Tibial nerve (tissue), 4 donors: ENCODE results near the gene OCA2.

Source experiments
- CTCF ChIP-seq, 5 experiments: fragments of 200-600 bp in 3 of 5; fragments of 450-650 bp in 2 of 5; sonication (generic) in 3 of 5; IDR thresholded peaks; one replicate each; pipeline ENCODE4 v1.5.1; 2016 to 2019; ENCODE audit warnings: antibody characterized with exemption in 5 of 5, mild to moderate bottlenecking in 3 of 5, moderate library complexity in 2 of 5
- EP300 ChIP-seq, 2 donors: sonication (generic); formaldehyde crosslinking; IDR thresholded peaks; one replicate each; pipeline ENCODE4 v1.6.1; 2017; ENCODE audit warnings: antibody characterized with exemption in 2 of 2, mild to moderate bottlenecking in 1 of 2

- no peak for TF ChIP-seq EP300 (IDR thresholded peaks at IDR 0.05)
- TF ChIP-seq CTCF (IDR thresholded peaks at IDR 0.05) = no peak
These were observed 72.9 kb downstream of the OCA2 start for GRCh38 chr15:28026221-28026620.
